ENCODE data around the gene TATDN3. TPM values are rescaled to one million over a fixed set of nuclear protein-coding genes. Genes with fewer than 3 reads are reported as not detected.
"Not testable (repeated sequence)": the region's sequence is repeated elsewhere in the genome, so short reads cannot be mapped to it uniquely, and the experiment has no call there.

The TATDN3 gene
- polyA plus RNA-seq, 6 donors from 2014 or later = 38.3 to 50.6 (median 41.9) TPM

DNA sequence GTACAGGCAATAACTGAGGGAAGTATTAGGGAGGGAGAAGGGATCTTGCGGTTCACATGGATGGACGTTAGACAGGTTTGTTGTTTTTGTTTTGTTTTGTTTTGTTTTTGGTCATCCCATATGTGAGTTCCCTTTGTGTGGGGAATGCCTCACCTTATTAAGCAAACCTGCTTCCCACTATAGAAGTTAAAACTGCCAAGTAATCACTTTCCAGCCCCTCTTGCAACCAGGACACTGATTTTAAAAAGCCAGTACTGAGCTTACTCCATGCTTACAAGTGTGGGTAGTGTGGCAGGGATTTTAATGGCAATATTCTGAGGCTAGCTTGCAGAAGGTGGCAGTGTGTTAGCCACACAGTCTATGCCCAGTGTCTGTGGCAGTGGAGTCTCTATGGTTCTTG lies 29.3 kb downstream of the TATDN3 start:
- ATAC-seq (ENCODE audit: low read depth in 2 of 2) (no peak), DNase-seq (no peak)
- peaks cover 12 to 13% of the 10 kb centered on the region in 2 donors for H3K36me3 Mint-ChIP-seq
- H3K4me1 Mint-ChIP-seq = peaks cover 5 to 18% (median 14%) of the 10 kb centered on the region in 3 donors
- H3K4me3 Mint-ChIP-seq = no peak overlapping the region
- H3K27me3 Mint-ChIP-seq = no peaks in the 10 kb centered on the region
- no peak overlapping the region for H3K27ac Mint-ChIP-seq
- H3K9me3 Mint-ChIP-seq = peaks cover 2 to 21% (median 9%) of the 10 kb centered on the region in 7 donors

DNA sequence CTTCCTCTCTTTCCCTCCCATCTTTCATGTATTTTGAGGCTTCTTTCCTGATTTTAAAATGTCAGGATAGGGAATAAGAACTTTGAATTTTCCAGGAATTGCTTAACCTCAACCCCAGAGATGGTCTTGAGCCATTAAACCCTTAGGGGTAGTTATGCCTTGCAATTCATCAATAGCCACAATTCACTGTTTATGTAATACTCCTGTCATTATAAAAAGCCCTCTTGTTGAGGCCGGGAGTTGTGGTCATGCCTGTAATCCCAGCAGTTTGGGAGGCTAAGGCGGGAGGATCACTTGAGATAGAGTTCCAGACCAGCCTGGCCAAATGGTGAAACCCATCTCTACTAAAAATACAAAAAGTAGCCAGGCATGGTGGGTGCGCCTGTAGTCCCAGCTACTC lies 31.3 kb downstream of the TATDN3 start:
- Mint-ChIP-seq H3K4me1 (peaks cover 5 to 18% (median 14%) of the 10 kb centered on the region in 3 donors), H3K36me3 (peaks cover 16 to 17% of the 10 kb centered on the region in 2 donors), H3K4me3 (peak overlapping the region in 1 of 8 donors; percentile 53), H3K9me3 (peaks cover 5 to 33% (median 18%) of the 10 kb centered on the region in 7 donors), H3K27me3 (no peaks in the 10 kb centered on the region), H3K27ac (no peak overlapping the region)
- ATAC-seq (ENCODE audit: low read depth in 2 of 2) = no peak
- no peak for DNase-seq

DNA sequence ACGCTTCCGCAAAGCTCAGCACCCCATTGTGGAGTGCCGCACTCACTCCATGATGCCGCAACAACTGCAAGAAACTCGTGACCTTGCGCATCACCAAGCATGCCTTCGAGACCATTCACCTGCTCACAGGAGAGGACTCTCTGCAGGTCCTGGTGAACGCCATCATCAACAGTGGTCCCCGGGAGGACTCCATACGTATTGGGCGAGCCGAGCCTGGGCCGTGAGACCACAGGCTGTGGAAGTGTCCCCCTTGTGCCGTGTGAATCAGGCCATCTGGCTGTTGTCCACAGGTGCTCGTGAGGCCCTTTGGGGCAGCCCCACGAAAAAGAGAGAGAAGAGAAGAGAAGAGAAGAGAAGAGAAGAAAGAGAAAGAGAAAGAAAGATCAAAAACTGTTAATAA lies 32.5 kb downstream of the TATDN3 start:
- DNase-seq = no peak
- Mint-ChIP-seq H3K9me3 (peaks cover 5 to 33% (median 18%) of the 10 kb centered on the region in 7 donors), H3K36me3 (peaks cover 16 to 17% of the 10 kb centered on the region in 2 donors), H3K27me3 (no peaks in the 10 kb centered on the region), H3K4me3 (peak overlapping the region in 1 of 8 donors; percentile 20), H3K4me1 (peaks cover 5 to 13% (median 13%) of the 10 kb centered on the region in 3 donors), H3K27ac (peak overlapping the region in 1 of 6 donors; percentile 66)
- ATAC-seq (ENCODE audit: low read depth in 2 of 2) = no peak

DNA sequence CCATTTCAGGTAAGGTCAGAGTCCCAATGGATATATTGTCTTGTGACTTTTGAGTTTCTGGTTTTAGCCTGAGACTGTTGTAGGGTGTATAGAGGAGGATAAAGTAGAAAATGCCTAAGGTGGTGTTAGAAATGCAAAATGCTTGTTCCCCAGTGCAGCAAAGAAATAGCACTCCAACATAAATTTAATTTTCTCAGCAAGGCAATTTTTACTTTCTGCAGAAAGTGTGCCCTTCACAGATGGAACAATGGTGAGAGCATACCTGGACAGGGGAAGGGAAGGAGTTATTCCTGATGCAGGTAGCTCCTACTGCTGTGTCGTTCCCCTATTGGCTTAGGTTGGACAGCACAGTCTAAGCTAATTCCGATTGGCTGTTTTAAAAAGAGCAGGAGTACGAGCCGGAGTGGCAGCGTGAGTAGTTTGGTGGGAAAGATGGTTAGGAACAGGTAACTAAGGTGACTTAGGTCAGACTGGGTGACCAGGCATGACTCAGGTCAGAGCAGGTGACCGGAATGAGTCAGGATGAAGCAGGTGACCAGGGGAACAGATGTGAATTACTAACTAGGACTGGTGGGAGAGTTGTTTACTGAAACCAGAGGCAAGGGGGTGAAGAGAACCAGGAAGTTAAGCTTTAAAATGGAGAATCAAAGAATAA lies 34.2 kb downstream of the TATDN3 start:
- Mint-ChIP-seq H3K4me1 (peaks cover 0 to 1% (median 0%) of the 10 kb centered on the region in 3 donors), H3K36me3 (peaks cover 16 to 17% of the 10 kb centered on the region in 2 donors), H3K4me3 (no peak overlapping the region), H3K9me3 (peaks cover 5 to 33% (median 18%) of the 10 kb centered on the region in 7 donors), H3K27ac (peak overlapping the region in 2 of 6 donors; percentile 40 to 49), H3K27me3 (no peaks in the 10 kb centered on the region)
- ATAC-seq (ENCODE audit: low read depth in 2 of 2) = no peak
- no peak for DNase-seq

DNA sequence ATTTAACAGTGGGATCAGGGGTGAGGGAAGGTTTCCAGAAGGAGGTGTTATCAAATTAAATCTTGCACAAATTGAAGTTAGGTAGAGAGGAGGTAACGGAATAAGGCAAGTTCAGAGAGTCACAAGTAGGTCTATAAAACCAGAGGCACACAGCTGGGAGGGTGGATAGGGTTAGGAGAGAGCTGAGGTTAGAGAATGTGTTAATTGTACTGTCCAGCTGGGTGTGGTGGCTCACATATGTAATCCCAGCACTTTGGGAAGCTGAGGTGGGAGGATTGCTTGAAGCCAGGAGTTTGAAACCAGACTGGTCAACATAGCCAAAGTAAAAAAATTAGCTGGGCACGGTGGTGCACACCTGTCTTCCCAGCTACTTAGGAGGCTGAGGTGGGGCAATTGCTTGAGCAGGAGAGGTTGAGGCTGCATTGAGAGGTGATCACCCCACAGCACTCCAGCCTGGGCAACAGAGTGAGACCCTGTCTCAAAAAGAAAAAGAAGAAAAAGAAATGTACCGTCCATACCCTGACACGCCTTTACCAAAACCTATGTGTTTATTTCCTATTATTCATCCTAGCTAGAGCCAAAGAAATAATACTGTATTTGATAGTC lies 35.6 kb downstream of the TATDN3 start:
- H3K4me3 Mint-ChIP-seq = no peak overlapping the region
- no peaks in the 10 kb centered on the region for H3K27me3 Mint-ChIP-seq
- DNase-seq (no peak), ATAC-seq (ENCODE audit: low read depth in 2 of 2) (no peak)
- peaks cover 5 to 8% (median 7%) of the 10 kb centered on the region in 3 donors for H3K4me1 Mint-ChIP-seq
- peak overlapping the region in 1 of 6 donors; percentile 33 for H3K27ac Mint-ChIP-seq
- peaks cover 5 to 33% (median 18%) of the 10 kb centered on the region in 7 donors for H3K9me3 Mint-ChIP-seq
- peaks cover 16 to 17% of the 10 kb centered on the region in 2 donors for H3K36me3 Mint-ChIP-seq

DNA sequence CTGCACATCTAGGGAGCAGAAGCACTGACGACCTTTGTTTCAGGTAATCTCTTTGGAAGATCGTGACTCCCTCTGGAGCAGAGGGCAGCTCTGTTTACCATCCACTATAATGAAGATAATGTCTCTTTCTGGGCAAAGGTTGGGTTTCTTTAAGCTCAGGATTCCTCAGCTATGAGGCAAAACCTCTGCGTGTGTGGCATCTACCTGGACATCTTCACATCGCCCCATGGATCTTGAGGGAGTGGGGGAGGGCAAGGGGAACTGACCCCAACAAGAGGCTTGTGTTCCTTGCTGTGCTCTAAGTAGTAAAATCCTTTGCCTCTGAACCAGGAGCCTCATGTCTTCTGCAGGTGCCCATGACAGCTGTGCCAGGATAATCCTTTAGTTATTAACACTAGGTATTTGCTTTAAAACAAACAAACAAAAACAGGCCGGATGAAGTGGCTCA lies 36.2 kb downstream of the TATDN3 start:
- H3K9me3 Mint-ChIP-seq = peaks cover 5 to 33% (median 18%) of the 10 kb centered on the region in 7 donors
- H3K4me3 Mint-ChIP-seq = peak overlapping the region in 1 of 8 donors; percentile 6
- ATAC-seq (ENCODE audit: low read depth in 2 of 2) (no peak), DNase-seq (no peak)
- no peaks in the 10 kb centered on the region for H3K27me3 Mint-ChIP-seq
- peaks cover 5 to 8% (median 7%) of the 10 kb centered on the region in 3 donors for H3K4me1 Mint-ChIP-seq
- H3K27ac Mint-ChIP-seq = no peak overlapping the region
- H3K36me3 Mint-ChIP-seq = peaks cover 16 to 17% of the 10 kb centered on the region in 2 donors

DNA sequence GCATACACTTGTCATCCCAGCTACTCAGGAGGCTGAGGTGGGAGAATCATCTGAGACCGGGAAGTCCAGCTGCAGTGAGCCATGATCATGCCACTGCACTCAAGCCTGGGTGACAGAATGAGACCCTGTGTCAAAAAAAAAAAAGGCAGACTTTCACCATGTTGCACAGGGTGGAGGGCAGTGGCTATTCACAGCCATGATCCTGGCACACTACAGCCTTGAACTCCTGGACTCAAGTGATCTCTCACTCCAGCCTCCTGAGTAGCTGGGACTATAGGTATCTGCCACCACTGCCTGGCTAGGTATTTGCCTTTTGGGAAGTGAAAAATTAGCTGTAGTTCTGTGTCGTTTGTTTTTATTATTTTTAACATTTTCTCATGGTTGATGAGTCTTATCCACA lies 36.7 kb downstream of the TATDN3 start:
- ATAC-seq (ENCODE audit: low read depth in 2 of 2) = no peak
- no peak for DNase-seq

DNA sequence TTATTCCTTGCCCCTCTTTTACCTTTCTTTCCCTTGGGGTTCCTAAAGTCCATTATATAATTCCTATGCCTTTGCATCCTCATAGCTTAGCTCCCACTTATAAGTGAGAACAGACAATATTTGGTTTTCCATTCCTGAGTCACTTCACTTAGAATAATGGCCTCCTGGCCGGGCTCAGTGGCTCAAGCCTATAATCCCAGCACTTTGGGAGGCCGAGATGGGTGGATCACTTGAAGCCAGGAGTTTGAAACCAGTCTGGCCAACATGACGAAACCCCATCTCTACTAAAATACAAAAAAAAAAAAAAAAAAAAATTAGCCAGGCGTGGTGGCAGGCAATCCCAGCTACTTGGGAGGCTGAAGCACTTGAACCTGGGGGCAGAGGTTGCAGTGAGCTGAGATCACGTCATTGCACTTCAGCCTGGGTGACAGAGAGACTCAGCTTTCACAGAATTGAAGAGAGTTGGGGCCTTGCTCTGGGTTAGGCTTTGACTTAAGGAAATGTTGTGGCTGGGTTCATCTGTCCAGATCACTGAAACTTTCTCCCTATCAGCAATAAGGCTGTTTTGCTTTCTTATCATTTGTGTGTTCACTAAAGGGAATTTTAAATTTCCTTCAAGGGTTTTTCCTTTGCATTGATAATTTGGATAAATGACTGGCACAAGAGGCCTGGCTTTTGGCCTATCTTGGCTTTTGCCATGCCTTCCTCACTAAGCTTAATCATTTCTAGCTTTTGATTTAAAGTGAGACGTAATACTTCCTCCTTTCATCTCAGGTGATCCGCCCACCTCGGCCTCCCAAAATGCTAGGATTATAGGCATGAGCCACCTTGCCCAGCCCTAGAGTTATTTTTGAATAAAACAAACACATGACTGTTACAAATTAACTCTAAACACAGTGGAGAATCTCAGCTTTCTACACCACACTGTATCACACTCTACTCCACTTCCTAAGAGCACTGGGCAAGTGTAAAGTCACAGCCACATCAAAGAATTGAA lies 41.8 kb downstream of the TATDN3 start:
- not testable (repeated sequence) for H3K9me3 Mint-ChIP-seq; ATAC-seq (ENCODE audit: low read depth in 2 of 2)

More for the DNA sequence above, 36.7 kb downstream of the TATDN3 start:
- H3K9me3 Mint-ChIP-seq = peaks cover 5 to 33% (median 18%) of the 10 kb centered on the region in 7 donors
- H3K4me1 Mint-ChIP-seq = peaks cover 5 to 8% (median 7%) of the 10 kb centered on the region in 3 donors
- H3K27ac Mint-ChIP-seq = no peak overlapping the region
- H3K36me3 Mint-ChIP-seq = peaks cover 15 to 17% of the 10 kb centered on the region in 2 donors
- H3K27me3 Mint-ChIP-seq = no peaks in the 10 kb centered on the region
- no peak overlapping the region for H3K4me3 Mint-ChIP-seq

DNA sequence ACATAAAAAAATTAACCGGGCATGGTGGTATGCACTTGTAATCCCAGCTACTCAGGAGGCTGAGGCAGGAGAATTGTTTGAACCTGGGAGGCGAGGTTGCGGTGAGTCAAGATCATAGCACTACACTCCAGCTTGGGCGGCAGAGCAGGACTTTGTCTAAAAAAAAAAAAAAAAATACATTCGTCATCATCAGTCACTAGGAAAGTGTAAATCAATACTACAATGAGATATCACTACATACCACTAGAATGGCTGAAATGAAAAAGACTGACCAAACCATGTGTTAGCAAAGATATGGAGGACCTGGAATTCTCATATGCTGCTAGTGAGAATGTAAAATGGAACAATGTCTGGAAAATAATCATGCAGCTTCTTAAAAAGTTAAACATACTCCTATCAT lies 46.5 kb downstream of the TATDN3 start:
- DNase-seq (no peak), ATAC-seq (ENCODE audit: low read depth in 2 of 2) (no peak)
- no peak overlapping the region for H3K27ac Mint-ChIP-seq
- H3K36me3 Mint-ChIP-seq = no peaks in the 10 kb centered on the region
- no peak overlapping the region for H3K4me3 Mint-ChIP-seq
- H3K27me3 Mint-ChIP-seq = no peaks in the 10 kb centered on the region
- no peaks in the 10 kb centered on the region for H3K4me1 Mint-ChIP-seq
- no peaks in the 10 kb centered on the region for H3K9me3 Mint-ChIP-seq

More for the DNA sequence above, 41.8 kb downstream of the TATDN3 start:
- peak overlapping the region in 1 of 8 donors; percentile 15 for H3K4me3 Mint-ChIP-seq
- H3K36me3 Mint-ChIP-seq, H3K27ac Mint-ChIP-seq, DNase-seq, H3K27me3 Mint-ChIP-seq, H3K4me1 Mint-ChIP-seq: not testable (repeated sequence)

DNA sequence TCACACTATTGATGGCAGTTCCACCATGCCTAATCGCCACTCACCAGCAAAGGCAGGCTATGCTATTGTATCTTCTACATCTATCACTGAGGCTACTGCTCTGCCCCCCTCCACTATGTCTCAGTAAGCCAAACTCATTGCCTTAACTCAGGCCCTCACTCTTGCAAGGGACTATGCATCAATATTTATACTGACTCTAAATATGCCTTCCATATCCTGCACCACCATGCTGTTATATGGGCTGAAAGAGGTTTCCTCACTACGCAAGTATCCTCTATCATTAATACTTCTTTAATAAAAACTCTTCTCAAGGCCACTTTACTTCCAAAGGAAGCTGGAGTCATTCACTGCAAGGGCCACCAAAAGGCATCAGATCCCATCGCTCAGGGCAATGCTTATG lies 52.8 kb downstream of the TATDN3 start:
- H3K27ac Mint-ChIP-seq; H3K36me3 Mint-ChIP-seq; ATAC-seq (ENCODE audit: low read depth in 2 of 2); DNase-seq; H3K27me3 Mint-ChIP-seq; H3K9me3 Mint-ChIP-seq; H3K4me1 Mint-ChIP-seq; H3K4me3 Mint-ChIP-seq: not testable (repeated sequence)

DNA sequence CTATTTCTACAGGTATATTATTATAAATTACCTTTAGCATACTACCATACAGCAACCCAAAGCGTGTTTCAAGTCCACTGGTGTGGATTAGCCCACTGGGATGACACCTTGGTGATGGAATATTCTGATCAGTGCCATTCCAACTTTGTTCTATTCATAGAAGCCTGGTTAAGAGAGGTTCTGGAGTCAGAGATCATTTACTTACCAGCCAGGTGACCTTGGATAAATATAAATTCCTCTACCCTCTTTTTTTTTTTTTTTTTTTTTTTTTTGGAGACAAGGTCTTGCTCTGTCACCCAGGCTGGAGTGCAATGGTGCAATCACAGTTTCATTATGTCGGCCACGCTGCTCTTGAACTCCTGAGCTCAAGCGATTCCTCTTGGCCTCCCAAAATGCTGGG lies 55.9 kb downstream of the TATDN3 start, which contains the start of gene SPATA45:
Gene SPATA45, minus strand, starts transcription at position 101 of the 400 bp plus-strand sequence. CDS start 11,500 bp downstream, outside the sequence.
- no peaks in the 10 kb centered on the region for H3K4me1 Mint-ChIP-seq
- no peaks in the 10 kb centered on the region for H3K9me3 Mint-ChIP-seq
- no peaks in the 10 kb centered on the region for H3K27me3 Mint-ChIP-seq
- H3K27ac Mint-ChIP-seq = no peak within 1 kb of the TSS
- H3K36me3 Mint-ChIP-seq = no peaks in the 10 kb centered on the region
- no peak for ATAC-seq (ENCODE audit: low read depth in 2 of 2)
- DNase-seq = no peak
- H3K4me3 Mint-ChIP-seq = no peak within 1 kb of the TSS

DNA sequence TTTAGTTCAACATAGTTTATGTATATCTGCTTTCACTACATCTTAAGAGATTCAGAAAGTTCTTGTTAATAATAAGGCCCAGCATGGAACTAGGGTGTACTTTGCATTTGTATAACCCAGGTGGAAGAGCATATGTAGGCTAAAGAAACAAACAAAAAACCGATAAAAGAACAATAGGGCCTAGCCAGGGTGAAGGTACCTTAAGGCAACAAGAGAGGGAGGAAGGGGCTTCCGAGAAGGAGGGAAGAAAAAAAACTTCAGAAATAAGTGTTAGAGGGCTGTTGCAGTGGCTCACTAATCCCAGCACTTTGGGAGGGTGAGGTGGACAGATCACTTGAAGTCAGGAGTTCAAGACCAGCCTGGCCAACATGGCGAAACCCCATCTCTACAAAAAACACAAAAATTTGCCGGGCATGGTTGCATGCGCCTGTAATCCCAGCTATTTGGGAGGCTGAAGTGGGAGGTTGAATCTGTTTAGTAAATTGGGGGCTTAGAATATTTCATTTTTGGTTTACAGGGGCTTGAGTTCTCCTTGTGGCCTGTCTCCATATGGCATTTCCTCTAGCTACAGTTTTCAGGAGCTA lies 60.5 kb downstream of the TATDN3 start:
- peaks cover 9 to 19% (median 17%) of the 10 kb centered on the region in 3 donors for H3K4me1 Mint-ChIP-seq
- H3K4me3 Mint-ChIP-seq = peak overlapping the region in 1 of 8 donors; percentile 21
- peaks cover 4 to 8% of the 10 kb centered on the region in 2 donors for H3K36me3 Mint-ChIP-seq
- no peak for ATAC-seq (ENCODE audit: low read depth in 2 of 2)
- H3K9me3 Mint-ChIP-seq = no peaks in the 10 kb centered on the region
- no peaks in the 10 kb centered on the region for H3K27me3 Mint-ChIP-seq
- no peak overlapping the region for H3K27ac Mint-ChIP-seq
- no peak for DNase-seq

DNA sequence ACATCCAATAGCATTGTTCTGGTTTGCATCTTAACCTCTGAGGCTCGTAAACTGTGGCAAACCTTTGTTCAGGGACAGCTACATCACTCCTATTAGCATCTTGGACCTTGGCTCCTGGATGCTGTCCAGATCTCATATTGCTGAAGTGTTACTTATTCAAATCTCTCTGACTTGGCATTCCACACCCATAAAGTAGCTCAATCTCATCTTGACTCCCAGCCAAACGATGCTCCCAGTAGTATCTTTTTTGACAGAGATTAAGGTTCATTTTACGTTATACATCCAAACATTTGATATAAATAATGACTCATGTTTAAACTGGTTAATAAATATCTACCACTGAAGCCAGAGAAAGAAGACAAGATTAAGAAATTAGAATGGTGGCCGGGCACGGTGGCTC lies 62.0 kb downstream of the TATDN3 start:
- H3K4me3 Mint-ChIP-seq = peak overlapping the region in 1 of 8 donors; percentile 16

More for the DNA sequence above, 62.0 kb downstream of the TATDN3 start:
- ATAC-seq (ENCODE audit: low read depth in 2 of 2) (no peak), DNase-seq (no peak)
- Mint-ChIP-seq H3K27ac (no peak overlapping the region), H3K9me3 (no peaks in the 10 kb centered on the region), H3K4me1 (peaks cover 14 to 28% (median 28%) of the 10 kb centered on the region in 3 donors), H3K36me3 (peaks cover 4 to 8% of the 10 kb centered on the region in 2 donors), H3K27me3 (no peaks in the 10 kb centered on the region)
